Hepatocyte (in vitro differentiated cells): ENCODE results near the gene CDH4.

Experiments
- CTCF ChIP-seq: fragments of 200-600 bp; sonication (generic); IDR thresholded peaks from 2 replicates; pipeline ENCODE4 v1.5.1; 2016; ENCODE audit warnings: antibody characterized with exemption, mild to moderate bottlenecking; ENCODE audit not compliant: poor library complexity
- EZH2 ChIP-seq: fragments of 200-600 bp; sonication (generic); IDR thresholded peaks from 2 replicates; pipeline ENCODE4 v1.6.1; 2016; ENCODE audit warnings: antibody characterized with exemption, mild to moderate bottlenecking, borderline replicate concordance

DNA sequence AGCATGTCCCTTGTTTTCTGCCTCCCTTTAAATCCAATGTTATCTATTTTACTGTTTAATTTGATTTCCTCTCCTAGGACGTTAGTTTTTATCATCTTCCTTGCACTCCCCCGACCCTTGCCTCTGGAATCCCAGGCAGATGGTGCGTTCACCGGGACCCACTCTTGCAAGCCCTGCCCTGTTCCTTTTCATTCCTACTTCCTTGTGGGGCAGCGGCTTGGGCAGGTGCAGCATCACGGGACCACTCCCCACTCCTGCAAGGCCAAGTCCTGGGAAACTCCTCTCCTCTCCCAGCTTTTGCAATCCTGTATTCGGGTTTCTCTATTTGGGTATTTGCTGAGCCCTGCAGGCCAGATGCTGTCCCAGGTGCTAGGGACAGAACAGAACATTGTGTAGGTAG, 5.8 kb upstream of the CDH4 start:
- TF ChIP-seq CTCF, result no peak
- no peak for TF ChIP-seq EZH2
